ENCODE results near the gene DYSF.

The DYSF gene

GRCh38 chr2:71558300-71559051, 105.1 kb downstream of the DYSF start:
- no peak for TF ChIP-seq CTCF (conservative IDR thresholded peaks at IDR 0.05; ENCODE audit: low read length)
- no peak for DNase-seq (ENCODE audit: low read depth)
- no peak overlapping the region for H3K4me3 ChIP-seq (ENCODE audit: low read length)

GRCh38 chr2:71559080-71559827, 105.9 kb downstream of the DYSF start:
- no peak overlapping the region for H3K4me3 ChIP-seq (ENCODE audit: low read length)
- no peak for DNase-seq (ENCODE audit: low read depth)
- TF ChIP-seq CTCF (conservative IDR thresholded peaks at IDR 0.05; ENCODE audit: low read length), result no peak

- no peak for DNase-seq (ENCODE audit: low read depth)
- no peak overlapping the region for H3K4me3 ChIP-seq (ENCODE audit: low read length)
- no peak for TF ChIP-seq CTCF (conservative IDR thresholded peaks at IDR 0.05; ENCODE audit: low read length)
Measured at GRCh38 chr2:71559828-71560637, 106.7 kb downstream of the DYSF start.

- no peak overlapping the region for H3K4me3 ChIP-seq (ENCODE audit: low read length)
- no peak for TF ChIP-seq CTCF (conservative IDR thresholded peaks at IDR 0.05; ENCODE audit: low read length)
- no peak for DNase-seq (ENCODE audit: low read depth)
Measured at GRCh38 chr2:71560638-71561011, 107.3 kb downstream of the DYSF start.

GRCh38 chr2:71561441-71562267, 108.3 kb downstream of the DYSF start:
- H3K4me3 ChIP-seq (ENCODE audit: low read length), result no peak overlapping the region
- DNase-seq (ENCODE audit: low read depth), result no peak
- no peak for TF ChIP-seq CTCF (conservative IDR thresholded peaks at IDR 0.05; ENCODE audit: low read length)

GRCh38 chr2:71562518-71562917, 109.2 kb downstream of the DYSF start:
- DNase-seq (ENCODE audit: low read depth), result no peak
- no peak for TF ChIP-seq CTCF (conservative IDR thresholded peaks at IDR 0.05; ENCODE audit: low read length)
- no peak overlapping the region for H3K4me3 ChIP-seq (ENCODE audit: low read length)
